GM19438 (cell line): ENCODE measurements around the gene HNRNPA3.
A peak's percentile ranks its signal among the peaks of the same experiment; 100 is the strongest.
"Not testable (repeated sequence)": the region's sequence is repeated elsewhere in the genome, so short reads cannot be mapped to it uniquely, and the experiment has no call there.

ENCODE experiments used
- ATAC-seq: cut with Tn5 transposase; IDR thresholded peaks from one replicate; pipeline ENCODE4 v1.9.1; 2021; ENCODE audit warnings: low read depth; ENCODE audit not compliant: unreplicated experiment

The HNRNPA3 gene

GRCh38 chr2:177254433-177255226 is 42.0 kb downstream of the HNRNPA3 start:
- ATAC-seq = no peak

DNA sequence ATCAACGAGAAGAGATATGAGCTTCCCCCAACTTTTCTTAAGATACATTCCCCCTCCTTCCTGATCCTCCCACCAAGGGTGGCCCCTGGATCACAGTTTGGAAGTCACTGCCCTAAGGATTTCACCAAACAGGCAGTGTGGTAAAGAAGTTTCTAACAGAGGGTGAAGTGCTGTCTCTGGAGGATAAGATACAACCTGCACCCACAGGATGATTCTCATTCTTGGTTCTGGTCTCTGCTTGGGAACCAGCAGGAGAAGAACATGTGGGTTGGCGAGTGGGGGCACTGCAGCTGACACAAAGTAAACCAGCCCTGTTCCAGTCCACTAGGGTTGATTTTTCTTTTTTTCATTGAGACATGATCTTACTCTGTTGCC is 42.6 kb downstream of the HNRNPA3 start:
- ATAC-seq = no peak

DNA sequence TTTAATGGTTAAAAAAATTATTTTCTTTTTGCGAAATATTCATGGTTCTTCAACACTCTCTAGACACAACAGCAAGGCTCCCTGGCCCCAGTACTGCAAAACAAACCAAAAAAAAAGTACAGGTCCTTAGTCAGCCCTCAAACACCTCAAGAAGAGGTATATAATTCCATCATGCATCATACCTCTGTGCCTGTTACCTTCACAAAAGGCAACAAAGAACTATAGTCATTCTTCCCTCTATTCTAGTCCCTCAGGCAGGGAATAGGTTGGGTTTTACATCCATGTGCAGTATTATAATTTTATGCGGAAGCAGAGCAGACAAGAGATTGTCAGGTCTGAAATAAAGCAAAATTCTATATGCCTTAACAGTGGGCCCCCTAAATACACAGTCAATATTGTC is 43.4 kb downstream of the HNRNPA3 start:
- ATAC-seq = no peak

GRCh38 chr2:177256695-177257094 is 44.1 kb downstream of the HNRNPA3 start:
- no peak for ATAC-seq

DNA sequence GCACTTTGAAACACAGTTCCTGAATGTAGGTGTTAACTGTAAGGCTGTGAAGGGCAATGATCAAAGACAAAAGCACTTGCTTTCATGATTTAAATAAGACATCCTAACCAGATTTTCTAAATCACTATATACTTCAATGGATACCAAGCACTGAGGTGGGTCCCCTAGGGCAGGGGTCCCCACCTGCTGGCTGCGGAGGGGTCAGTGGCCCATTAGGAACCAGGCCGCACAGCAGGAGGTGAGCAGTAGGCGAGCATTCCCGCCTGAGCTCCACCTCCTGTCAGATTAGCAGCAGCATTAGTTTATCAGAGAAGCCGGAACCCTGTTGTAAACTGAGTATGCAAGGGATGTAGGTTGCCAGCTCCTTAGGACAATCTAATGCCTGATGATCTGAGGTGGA is 44.9 kb downstream of the HNRNPA3 start:
- no peak for ATAC-seq

GRCh38 chr2:177258059-177258458 is 45.5 kb downstream of the HNRNPA3 start:
- no peak for ATAC-seq

- ATAC-seq = no peak
These were observed 47.8 kb downstream of the HNRNPA3 start for GRCh38 chr2:177260379-177260778.

DNA sequence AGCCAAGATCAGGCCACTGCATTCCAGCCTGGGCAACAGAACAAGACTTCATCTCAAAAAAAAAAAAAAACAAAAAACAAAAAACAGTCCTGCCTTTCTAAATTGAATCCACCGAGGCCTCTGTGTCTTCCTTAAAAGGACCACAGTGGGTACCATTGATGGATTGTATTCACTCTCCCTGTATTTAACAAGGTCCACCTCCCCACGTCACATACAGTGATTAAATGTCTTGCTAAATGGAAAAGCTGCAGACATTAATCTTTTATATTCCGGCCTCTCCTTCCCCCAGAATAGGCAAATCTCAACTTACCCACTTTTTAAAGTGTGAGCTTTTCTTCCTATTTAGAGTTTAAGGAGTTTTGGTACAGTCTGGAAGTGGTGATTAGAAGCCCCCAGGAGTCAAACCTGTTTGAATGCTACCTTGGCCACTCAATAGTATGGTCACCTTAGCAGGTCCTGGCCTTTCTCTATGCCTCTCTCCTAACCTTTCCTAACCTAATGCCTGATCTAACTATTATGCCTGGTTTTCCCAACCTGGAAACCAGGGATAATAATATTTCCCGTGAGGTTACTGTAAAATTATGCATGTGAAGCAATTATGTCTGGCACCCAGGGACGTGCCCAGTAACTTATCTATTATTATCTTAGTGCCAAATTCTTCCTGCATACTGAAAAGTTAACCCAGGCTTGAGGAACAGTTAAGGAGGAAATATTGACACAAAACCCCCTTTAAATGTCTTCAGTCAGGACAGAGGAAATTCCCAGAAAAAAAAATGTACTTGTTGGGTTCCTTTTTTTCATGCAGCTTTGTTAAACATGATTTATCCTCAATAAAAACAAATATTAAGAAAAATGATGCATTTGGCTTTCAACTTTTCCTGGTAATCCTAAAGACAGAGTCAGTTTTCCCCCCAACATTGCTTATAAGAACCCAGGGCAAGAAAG is 48.8 kb downstream of the HNRNPA3 start:
- no peak for ATAC-seq

DNA sequence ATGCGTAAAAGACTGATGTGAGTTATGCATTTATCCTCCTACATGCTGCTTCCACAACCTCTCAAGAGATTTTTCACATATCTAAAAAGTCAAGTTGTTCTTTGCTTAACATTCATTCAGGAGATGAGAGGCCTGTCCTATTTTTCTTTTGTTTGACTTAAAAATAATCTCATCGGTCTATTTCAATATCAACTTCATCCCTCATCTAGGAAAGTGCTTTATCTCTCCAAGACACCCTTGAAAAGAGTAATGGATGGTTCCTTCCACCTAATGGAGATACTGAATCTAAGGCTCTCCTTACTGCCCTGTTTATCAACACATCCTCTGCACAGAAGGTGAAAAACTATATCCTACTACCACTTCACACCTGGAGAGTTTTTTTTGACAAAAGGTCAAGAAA is 49.5 kb downstream of the HNRNPA3 start:
- ATAC-seq = no peak

DNA sequence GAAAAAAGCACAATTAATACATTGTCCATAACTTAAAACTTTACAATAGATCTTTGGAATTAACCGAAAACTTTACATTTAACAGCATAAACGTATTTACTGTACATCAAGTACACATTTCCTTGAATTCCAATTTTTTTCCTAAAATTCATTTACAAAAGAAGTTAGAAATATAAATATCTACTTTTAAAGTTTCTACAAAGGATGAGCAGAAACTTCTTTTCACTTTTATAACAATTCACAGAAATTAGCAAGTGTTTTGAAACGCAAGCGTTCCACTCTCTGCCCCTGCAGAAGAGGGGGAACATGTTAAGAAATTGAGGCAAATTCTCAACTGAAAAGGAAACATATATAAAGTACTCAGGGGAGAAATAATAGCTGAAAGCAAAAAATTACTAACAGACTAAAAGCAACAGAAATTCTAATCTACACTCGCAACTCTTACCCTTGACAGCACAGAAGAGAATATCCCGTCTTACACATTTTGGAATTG is 50.4 kb downstream of the HNRNPA3 start:
- no peak for ATAC-seq

DNA sequence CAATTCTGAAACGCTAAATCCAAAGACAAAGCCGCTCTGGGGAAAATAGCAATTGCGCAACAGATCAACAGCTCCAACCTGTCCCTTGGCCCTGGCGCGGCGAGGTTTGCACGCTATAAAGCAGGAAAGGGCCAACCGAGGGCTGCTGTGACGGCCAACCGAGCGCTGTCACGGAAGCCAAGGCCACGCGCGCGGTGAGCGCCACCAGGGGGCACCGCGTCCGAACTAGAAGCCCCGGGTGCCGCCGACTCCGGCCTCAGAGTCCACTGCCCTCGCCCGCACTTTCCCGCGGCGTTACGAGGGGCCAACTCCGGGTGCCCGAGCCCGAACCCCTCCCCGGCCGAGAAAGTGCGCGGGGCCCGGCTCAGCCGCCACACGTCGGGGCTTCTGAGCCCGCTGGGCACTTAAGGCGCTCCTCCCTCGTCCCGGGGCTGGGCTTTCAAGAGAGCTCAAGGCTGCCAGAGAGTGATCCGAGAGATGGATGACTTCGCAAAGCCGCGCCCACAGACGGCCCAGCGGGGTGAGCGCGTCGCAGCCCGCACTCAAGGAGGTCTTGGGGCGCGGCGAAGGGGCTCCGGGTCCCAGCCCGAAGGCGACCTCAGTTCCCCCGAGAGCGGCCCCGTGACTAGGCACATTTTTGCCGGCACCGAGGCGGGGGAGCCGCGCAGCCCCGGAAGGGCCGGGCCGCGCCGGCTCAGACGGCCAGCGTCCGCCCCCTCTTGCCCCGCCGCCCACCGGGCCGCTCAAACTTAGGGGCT is 51.0 kb downstream of the HNRNPA3 start:
- peak; percentile 45 for ATAC-seq

DNA sequence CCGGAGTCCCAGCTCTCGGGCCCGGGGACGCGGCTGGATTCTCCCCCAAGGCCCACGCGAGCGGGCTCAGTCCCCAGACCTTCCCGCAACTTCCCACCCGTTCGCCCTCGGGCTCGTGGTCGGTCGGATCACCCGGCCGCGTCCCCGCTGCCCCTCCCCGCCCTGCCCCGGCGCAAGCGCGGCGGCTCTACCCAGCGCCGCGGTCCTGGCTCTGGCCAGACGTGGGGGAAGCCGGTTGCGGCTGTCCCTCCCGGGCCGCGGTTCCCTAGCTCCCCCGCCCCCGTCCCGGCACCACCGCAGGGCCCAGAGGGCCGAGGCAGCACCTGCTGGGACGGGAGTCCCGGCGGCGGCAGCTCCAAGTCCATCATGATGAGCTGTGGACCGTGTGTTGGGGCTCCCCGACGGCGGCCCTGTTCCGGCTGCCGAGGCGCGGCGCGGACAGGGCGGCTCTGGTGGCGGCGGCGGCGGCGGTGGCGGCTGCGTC is 51.7 kb downstream of the HNRNPA3 start:
- peak; percentile 14 for ATAC-seq

DNA sequence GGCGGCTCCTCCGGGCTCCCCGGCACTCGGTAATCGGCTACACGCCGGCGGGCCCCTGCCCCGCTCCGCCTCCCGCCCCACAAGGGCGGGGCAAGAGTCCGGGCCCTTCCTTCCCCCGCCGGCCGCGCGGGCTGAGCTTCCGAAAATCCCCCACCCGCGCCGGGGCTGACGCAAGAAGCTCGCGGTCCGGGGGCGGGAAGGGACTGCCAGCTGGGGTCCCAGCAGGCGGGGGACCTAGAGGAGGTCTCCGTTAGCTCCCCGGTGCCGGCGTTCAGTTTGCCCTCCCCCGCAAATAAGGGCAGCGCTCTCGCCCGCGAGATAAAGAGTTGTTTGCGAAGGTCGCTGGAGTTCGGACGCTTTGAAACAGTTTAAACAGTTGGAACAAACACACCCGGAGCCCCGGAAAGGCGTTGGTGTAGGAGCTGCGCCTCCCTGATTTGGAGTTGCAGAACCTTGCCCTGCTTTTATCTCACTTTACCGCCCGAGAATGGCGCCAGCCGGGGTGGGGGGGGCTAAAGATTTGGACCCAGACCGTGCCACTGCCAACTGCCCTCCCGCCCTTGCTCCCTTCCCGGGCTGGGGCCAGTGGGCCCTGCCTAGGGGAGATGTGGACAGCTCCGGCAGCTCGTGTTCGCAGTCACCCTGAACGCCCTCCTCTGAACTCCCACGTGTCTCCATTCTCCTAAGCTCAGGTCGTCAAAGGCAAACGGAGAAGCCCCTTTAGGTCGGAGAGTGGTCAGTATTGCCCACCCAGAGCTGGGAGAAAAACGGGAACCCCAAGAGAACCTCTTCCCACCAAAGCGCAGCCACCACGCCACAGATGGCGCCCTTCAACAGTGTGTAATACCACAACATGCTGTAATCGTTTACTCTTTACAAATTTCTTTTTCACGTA is 52.3 kb downstream of the HNRNPA3 start, which contains the start of gene NFE2L2:
TSS of gene NFE2L2 (minus strand) at position 35 of the 895 bp plus-strand sequence. CDS start 151 bp downstream, outside the sequence.
- ATAC-seq = peak; percentile 60

DNA sequence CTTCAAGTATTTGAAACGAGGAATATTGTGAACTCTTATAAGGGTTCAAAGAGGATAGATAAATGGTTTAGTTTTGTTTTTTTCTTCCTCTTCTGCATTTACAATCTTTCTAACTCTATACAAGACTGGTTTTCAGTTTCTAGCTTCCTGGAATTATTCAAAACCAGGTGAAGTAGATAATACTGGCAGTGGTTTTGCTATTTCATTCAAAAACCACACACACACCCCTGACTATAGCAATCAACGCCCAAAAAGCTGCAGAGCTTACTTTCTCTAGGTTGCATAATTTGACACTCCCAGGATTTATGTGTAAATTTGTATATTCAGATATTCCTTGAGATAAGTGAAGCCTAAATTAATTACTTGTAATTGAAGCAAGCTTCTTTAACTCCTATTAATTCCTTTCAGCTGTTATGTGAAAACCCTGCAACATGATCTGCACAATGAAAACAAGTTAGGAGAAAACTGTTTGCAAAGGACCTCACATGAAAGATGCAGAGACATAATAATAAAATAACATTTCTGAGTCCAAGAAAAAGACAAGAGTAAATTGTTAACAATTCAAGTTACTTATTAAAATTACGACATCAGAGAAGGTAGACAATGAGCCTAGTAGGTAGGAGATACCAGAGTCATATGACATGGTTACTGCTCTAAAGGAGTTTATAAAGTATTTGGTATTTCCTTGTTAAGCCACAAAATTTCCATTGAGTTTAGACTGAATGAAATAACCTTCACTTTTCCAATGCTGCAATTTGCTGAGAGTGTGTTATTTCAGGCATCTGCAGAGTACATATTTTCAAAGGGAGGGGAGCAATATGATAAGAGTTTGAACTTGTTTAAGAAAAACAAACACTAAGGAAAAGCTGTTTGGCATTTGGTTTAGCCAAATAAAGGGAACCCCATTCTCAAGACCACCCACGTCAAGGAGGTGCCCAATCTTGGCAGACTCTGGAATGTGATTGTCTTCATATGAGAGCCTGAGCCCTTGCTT is 53.5 kb downstream of the HNRNPA3 start:
- no peak for ATAC-seq

DNA sequence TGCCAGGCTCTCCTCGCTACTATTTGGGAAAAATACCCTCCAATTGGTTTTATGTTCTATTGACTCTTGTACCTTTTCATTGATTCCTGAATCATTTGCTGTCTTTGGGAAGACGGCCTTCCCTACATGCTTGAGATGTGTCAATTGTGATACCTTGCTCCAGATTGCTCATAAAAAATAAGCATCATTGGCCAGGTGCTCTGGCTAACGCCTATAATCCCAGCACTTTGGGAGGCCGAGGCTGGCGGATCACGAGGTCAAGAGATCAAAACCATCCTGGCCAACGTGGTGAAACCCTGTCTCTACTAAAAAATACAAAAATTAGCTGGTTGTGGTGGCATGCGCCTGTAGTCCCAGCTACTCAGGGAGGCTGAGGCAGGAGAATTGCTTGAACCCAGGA is 54.4 kb downstream of the HNRNPA3 start:
- not testable (repeated sequence) for ATAC-seq

DNA sequence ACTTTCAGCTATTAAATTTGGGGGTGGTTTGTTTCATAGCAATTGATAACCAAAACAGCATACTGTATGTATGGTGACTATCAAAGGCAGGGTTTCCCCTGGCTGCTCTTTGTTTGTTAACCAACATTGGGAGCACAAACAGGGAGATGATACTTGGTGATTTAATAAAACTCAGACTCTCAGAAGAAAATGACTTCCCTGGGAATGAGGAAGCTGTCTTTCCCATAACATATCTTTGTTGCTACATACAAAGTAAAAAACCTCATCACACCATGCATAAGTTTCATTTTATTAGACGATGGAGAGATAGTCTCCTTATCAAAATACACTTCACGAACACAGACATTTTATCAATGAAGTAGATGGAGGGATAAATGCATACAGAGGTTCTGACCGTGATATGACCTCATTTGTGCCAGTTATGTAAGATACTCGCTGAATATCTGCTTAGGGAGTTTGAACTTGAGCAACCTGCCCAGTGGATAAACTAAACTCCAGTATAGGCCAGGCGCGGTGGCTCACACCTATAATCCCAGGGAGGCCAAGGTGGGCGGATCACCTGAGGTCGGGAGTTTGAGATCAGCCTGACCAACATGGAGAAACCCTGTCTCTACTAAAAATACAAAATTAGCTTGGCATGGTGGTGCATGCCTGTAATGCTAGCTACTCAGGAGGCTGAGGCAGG is 55.7 kb downstream of the HNRNPA3 start:
- ATAC-seq = no peak

DNA sequence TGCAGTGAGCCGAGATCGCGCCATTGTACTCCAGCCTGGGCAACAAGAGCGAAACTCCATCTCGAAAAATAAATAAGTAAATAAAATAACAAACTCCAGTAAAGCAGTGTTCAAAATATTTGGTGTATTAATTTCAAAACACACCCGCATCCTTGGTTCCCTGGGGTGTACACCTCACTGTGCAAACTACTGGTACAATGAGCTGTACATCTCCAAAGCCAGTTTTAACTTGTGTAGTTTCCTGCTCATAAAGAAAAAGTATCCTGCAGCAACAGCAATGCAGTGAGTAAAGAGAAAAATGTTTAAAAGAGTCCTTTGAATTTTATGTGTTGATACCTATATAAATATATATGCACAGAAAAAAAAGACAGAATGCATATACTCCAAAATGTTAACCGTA is 56.3 kb downstream of the HNRNPA3 start:
- ATAC-seq = no peak

DNA sequence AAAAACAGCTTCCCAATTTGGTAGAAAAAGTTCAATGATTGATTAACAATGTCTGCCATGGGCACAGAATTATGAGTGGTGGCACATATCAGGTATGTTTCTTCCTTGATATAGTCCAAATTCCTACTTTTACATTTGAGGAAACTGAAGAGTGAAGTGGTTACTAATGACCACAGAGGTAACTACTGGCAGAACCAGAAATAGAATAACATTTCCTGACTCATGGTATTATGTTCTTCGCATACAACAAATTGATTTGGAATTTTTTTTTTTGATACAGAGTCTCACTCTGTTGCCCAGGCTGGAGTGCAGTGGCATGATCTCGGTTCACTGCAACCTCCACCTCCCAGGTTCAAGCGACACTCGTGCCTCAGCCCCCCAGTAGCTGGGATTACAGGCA is 57.9 kb downstream of the HNRNPA3 start:
- ATAC-seq = no peak
